HG03460 (cell line): Measurements from ENCODE around the gene IDUA.
"Not testable (repeated sequence)": the region's sequence is repeated elsewhere in the genome, so short reads cannot be mapped to it uniquely, and the experiment has no call there.

Experiments used
- ATAC-seq: cut with Tn5 transposase; IDR thresholded peaks from one replicate; pipeline ENCODE4 v1.9.1; 2021; ENCODE audit not compliant: unreplicated experiment

IDUA gene

DNA sequence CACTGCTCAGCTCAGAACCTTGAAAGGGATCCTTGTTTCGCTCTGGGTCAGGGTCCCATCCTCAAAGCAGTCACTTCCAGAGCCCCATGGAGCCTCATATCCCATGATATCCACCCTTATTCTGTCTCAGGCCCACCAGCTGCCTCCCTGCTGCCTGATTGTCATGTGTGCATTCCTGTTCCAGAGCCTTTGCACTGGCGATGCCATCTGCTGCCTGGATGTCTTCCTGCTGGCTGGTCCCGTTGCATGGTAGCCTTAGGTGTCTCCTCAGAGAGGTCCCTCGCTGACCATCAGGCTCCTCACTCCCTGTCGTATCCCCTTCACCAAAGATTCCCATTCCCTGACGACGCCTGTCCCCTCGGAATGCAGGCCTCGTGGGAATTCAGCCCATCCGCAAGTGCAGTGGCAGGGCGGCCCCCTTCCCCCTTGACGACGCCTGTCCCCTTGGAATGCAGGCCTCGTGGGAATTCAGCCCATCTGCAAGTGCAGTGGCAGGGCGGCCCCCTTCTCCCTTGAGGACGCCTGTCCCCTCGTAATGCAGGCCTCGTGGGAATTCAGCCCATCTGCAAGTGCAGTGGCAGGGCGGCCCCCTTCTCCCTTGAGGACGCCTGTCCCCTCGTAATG is 12.5 kb downstream of the IDUA start:
- not testable (repeated sequence) for ATAC-seq

- no peak for ATAC-seq
These were observed 13.1 kb downstream of the IDUA start for GRCh38 chr4:999882-1000425.

- ATAC-seq = no peak
These were observed 13.9 kb downstream of the IDUA start for GRCh38 chr4:1000686-1001260.

GRCh38 chr4:1001561-1002130 is 14.8 kb downstream of the IDUA start:
- no peak for ATAC-seq

- ATAC-seq = no peak
These were observed 15.3 kb downstream of the IDUA start for GRCh38 chr4:1002131-1002630.

DNA sequence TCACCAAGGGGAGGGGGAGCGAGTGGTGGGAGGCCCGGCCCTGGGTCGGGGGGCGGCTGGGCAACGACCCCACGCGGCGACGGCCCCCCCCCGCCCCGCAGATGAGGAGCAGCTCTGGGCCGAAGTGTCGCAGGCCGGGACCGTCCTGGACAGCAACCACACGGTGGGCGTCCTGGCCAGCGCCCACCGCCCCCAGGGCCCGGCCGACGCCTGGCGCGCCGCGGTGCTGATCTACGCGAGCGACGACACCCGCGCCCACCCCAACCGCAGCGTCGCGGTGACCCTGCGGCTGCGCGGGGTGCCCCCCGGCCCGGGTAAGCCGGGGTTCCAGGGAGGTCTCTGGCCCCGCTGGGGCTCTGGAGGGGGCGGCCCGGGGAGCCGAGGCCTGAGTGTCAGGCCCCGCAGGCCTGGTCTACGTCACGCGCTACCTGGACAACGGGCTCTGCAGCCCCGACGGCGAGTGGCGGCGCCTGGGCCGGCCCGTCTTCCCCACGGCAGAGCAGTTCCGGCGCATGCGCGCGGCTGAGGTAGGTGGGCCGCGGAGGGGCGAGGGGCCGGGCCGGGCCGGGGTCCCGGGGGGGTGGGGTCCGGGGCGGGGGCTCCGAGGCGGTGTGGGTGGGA is 15.9 kb downstream of the IDUA start:
- no peak for ATAC-seq

GRCh38 chr4:1003271-1004070 is 16.6 kb downstream of the IDUA start:
- no peak for ATAC-seq

DNA sequence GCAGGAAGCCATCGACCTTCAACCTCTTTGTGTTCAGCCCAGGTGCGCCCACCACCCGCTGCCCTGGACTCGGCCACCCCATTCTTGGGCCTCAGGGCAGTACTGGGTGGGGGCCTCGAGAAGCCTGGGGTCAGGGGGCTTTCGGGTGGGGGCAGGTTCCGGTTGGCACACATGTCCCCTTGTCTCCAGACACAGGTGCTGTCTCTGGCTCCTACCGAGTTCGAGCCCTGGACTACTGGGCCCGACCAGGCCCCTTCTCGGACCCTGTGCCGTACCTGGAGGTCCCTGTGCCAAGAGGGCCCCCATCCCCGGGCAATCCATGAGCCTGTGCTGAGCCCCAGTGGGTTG is 17.2 kb downstream of the IDUA start:
- no peak for ATAC-seq

DNA sequence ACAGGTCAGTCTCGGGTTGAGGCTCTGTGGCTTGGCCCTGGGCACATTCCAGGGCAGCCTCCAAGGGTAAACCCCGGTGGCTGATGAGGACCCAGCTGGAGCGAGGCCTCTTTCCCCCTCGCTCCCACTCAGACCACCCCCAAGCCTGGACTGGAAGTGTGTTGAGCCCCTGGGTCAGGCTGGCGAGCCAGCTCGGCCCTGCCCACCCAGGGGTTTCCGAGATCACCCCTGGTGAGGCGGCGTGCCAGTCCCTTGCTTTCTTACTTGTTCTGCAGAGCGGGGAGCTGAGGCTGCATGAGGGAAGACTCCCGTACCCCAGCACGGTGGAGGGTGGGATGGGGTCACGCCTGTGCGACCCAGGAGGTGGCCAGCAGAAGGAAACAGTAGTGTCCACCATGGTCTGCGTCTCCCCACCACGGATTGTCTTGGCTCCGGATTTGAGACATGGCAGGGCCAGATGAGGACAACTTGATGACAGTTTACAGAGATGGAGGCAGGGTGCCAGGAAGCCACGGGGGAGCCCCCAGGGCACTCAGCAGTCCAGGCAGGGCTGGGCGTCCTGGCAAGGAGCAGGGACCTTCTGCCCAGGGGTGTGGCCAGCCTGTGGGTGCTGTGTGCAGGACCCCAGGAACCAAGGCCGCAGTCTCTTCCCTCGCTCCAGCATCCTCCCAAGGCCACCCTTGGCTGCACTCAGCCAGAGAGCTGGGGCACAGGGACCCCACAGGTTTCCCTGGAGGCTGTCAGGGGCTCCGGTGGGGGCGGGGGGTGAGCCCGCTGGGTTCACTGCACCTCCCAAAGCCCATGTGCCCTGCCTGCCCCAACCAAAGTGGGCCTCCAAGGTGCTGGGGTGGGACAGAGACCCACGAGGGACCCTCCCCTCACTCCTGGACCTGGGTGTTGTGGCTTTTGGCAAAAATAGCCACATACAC is 18.0 kb downstream of the IDUA start:
- no peak for ATAC-seq

GRCh38 chr4:1006856-1007255 is 20.0 kb downstream of the IDUA start:
- ATAC-seq = no peak

- ATAC-seq = peak; percentile 5
These were observed 22.1 kb downstream of the IDUA start for GRCh38 chr4:1008840-1009541.

GRCh38 chr4:1009542-1010394 is 22.9 kb downstream of the IDUA start:
- peak; percentile 46 for ATAC-seq

GRCh38 chr4:1010395-1011021 is 23.7 kb downstream of the IDUA start:
- ATAC-seq = no peak

- peak; percentile 30 for ATAC-seq
These were observed 24.3 kb downstream of the IDUA start, which contains the start of gene FGFRL1 for GRCh38 chr4:1011022-1011665. Gene FGFRL1, plus strand, starts transcription at chr4:1011626. Its CDS starts 860 bp downstream, at chr4:1012486.

DNA sequence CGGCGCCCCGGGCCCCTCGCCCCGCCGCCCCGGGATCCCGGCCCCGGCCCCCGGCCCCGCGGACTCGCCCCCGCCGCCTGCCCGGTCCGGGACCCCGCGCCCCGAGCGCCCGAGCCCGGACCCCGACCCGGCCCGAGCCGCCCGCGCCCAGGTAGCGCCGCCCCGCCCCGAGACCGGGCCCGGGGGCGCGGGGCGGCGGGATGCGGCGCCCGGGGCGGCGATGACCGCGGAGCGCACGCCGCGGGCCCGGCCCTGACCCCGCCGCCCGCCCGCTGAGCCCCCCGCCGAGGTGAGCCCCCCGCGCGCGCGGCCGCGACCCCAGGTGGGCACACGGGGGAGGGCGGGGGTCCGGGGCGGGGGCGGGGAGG is 24.8 kb downstream of the IDUA start:
- ATAC-seq = no peak

GRCh38 chr4:1012034-1012739 is 25.3 kb downstream of the IDUA start:
- ATAC-seq = no peak
